ENCODE data around the gene MAPKBP1. TPM values are rescaled to one million over a fixed set of nuclear protein-coding genes. Genes with fewer than 3 reads are reported as not detected.

MAPKBP1 gene
- total and polyA plus RNA-seq, 9 of the 15 experiments (the other 6 are each of a cell fraction or from before 2014, with no cell fraction given), result 0.15 to 9.5 (median 4.5) TPM

DNA sequence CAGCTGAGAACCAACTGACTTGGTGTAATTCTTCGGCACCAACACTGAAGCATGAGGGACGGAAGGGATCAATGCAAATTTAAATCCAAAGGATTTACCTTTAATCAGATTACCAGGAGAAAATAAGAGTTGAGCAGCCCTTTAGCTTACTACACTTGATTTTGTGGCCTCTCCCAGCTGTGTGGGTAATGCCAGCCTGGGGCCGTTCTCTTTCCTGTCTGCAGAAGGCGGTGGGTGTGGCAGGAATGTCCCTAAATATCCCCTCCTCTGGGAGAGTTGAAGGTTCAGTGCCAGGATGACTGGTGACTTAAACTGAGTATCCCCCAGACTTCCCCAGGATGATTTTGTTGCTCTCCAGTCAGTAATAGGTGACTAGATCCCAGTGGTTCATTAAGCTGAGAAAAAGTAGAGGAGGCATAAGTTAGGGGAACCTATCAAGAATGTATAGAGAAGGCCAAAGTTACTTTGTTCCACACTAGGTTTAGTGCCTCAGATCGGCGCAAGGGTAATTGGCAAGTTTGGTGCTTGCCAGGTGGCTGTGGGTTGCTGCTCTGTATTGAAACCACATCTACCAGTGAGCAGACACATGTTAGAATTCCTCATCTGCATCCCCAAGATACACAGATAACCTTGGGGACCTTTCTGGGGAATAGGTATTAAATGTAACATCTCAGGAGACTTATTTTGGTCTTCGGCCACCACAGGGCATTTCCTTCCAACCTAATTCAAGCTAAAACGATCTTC lies 23.1 kb downstream of the MAPKBP1 start:
- 81% methylated on average over 8 of the region's 8 CpGs for WGBS (ENCODE audit: insufficient coverage, low coverage, missing lambda C conversion rate)
- no peak overlapping the region for H3K4me2 ChIP-seq (ENCODE audit: insufficient read depth, low read length)
- H3K4me1 ChIP-seq (replicated peaks in 1 of 2; ENCODE audit: control insufficient read depth in 2 of 2, insufficient read depth in 2 of 2, low read length in 2 of 2), result peaks cover 7 to 10% of the 10 kb centered on the region in 2 experiments; a peak in 4 of 5 replicates
- H3K9ac ChIP-seq (ENCODE audit: insufficient read depth in 1 of 2, low read depth in 2 of 2, low read length in 2 of 2), result no peak overlapping the region
- no peaks in the 10 kb centered on the region for H3K9me1 ChIP-seq (ENCODE audit: control insufficient read depth, insufficient read depth, low read length)
- no peaks in the 10 kb centered on the region for H3K27me3 ChIP-seq (ENCODE audit: control insufficient read depth in 2 of 2, insufficient read depth in 2 of 2, low read length in 2 of 2)
- intact Hi-C loops (cut with micrococcal nuclease) (no loop called here), in situ Hi-C loops (cut with MboI) (no loop called here)
- BruUV-seq (replicated peaks), result no TSS peak
- 0 out of 3 replicates have a peak, but pooled peaks cover 4% of the 10 kb centered on the region for H3K79me2 ChIP-seq (ENCODE audit: control insufficient read depth, insufficient read depth, low read length)
- no peaks in the 10 kb centered on the region; the same call in 1 of the 2 replicates for H4K20me1 ChIP-seq (replicated peaks; ENCODE audit: control insufficient read depth, insufficient read depth, low read length)
- H3K9me3 ChIP-seq (replicated peaks; ENCODE audit: control insufficient read depth, insufficient read depth, low read depth, low read length), result no peaks in the 10 kb centered on the region
- no peak overlapping the region for H2AFZ ChIP-seq (ENCODE audit: low read depth, low read length)
- ChIA-PET POLR2A (interaction anchor here (0.9 kb wide), 1 partner anchor 9 kb away, joined by 3 read pairs; no protein-coding TSS in a partner anchor), CTCF (ENCODE audit: low intra/inter-chr PET ratio) (no interaction called here)
- ATAC-seq, result no peak
- TF ChIP-seq U2AF2 (optimal IDR thresholded peaks at IDR 0.05; ENCODE audit: low read depth, low read length) (no peak), TCFL5 (CRISPR knock-in tag; conservative IDR thresholded peaks at IDR 0.05) (no peak), PHB (CRISPR knock-in tag; IDR thresholded peaks at IDR 0.05) (no peak), PPARD (CRISPR knock-in tag; IDR thresholded peaks at IDR 0.05) (no peak), FOXK1 (CRISPR knock-in tag; IDR thresholded peaks at IDR 0.05; ENCODE audit: borderline replicate concordance) (no peak), L3MBTL2 (IDR thresholded peaks at IDR 0.05) (no peak), YY1 (IDR thresholded peaks at IDR 0.05; ENCODE audit: borderline replicate concordance in 1 of 3, control insufficient read depth in 1 of 3, extremely low read depth in 1 of 3, insufficient read depth in 3 of 3, insufficient read length in 1 of 3, insufficient replicate concordance in 2 of 3, low read depth in 1 of 3, low read length in 2 of 3) (no peak), BRD9 (IDR thresholded peaks at IDR 0.05; ENCODE audit: low read depth, partially characterized antibody) (no peak), ZNF165 (CRISPR knock-in tag; IDR thresholded peaks at IDR 0.05; ENCODE audit: borderline replicate concordance) (no peak)
- TF ChIP-seq, protein P1, sequence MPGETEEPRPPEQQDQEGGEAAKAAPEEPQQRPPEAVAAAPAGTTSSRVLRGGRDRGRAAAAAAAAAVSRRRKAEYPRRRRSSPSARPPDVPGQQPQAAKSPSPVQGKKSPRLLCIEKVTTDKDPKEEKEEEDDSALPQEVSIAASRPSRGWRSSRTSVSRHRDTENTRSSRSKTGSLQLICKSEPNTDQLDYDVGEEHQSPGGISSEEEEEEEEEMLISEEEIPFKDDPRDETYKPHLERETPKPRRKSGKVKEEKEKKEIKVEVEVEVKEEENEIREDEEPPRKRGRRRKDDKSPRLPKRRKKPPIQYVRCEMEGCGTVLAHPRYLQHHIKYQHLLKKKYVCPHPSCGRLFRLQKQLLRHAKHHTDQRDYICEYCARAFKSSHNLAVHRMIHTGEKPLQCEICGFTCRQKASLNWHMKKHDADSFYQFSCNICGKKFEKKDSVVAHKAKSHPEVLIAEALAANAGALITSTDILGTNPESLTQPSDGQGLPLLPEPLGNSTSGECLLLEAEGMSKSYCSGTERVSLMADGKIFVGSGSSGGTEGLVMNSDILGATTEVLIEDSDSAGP (CRISPR knock-in tag; IDR thresholded peaks at IDR 0.05), result no peak
- DNase-seq (ENCODE audit: extremely low read depth in 1 of 4, low spot score in 3 of 4), result no peak
- H3K27ac ChIP-seq (ENCODE audit: extremely low read depth, low read depth, low read length), result no peak overlapping the region
- H3K4me3 ChIP-seq, result no peak overlapping the region
- FAIRE-seq, result no peak
- H3K36me3 ChIP-seq (ENCODE audit: control insufficient read depth, insufficient read depth, low read length), result no peaks in the 10 kb centered on the region

Data from K562 (cell line).